ENCODE data around the gene UTP15. TPM values are rescaled to one million over a fixed set of nuclear protein-coding genes. Genes with fewer than 3 reads are reported as not detected.

Gene UTP15
- total RNA-seq, 2 experiments from 2014 or later = 22.8 to 29.9 TPM

GRCh38 chr5:73532195-73532594 lies 33.3 kb upstream of the UTP15 start:
- no peak overlapping the region for H3K4me3 ChIP-seq (ENCODE audit: low read depth, low read length, poor library complexity, severe bottlenecking)
- no peak overlapping the region for H3K4me2 ChIP-seq (ENCODE audit: low read length)
- H3K9me3 ChIP-seq (ENCODE audit: low read length) = no peaks in the 10 kb centered on the region
- H3K9me2 ChIP-seq (ENCODE audit: insufficient read depth, low read length) = no peaks in the 10 kb centered on the region
- H2AFZ ChIP-seq (ENCODE audit: low read length) = no peak overlapping the region
- no peaks in the 10 kb centered on the region for H3K79me2 ChIP-seq (ENCODE audit: insufficient read depth, low read depth, low read length)
- no TSS peak for BruUV-seq (replicated peaks)
- no peak for DNase-seq (ENCODE audit: low spot score)
- H3K36me3 ChIP-seq (ENCODE audit: insufficient read depth, low read length) = no peaks in the 10 kb centered on the region
- POLR2A ChIA-PET = no interaction called here
- H3K4me1 ChIP-seq (ENCODE audit: insufficient read depth, low read length, poor library complexity, severe bottlenecking) = no peaks in the 10 kb centered on the region
- no peaks in the 10 kb centered on the region for H4K20me1 ChIP-seq (ENCODE audit: insufficient read depth, low read length)
- CTCF ChIA-PET (ENCODE audit: unreplicated experiment) = no interaction called here
- H3K27ac ChIP-seq (ENCODE audit: low read depth, low read length, poor library complexity, severe bottlenecking) = no peak overlapping the region
- TF ChIP-seq CTCF (conservative IDR thresholded peaks at IDR 0.05; ENCODE audit: low read length) = no peak
- TF ChIP-seq EZH2phosphoT487 (IDR thresholded peaks at IDR 0.05; ENCODE audit: borderline replicate concordance, low read depth, low read length) = no peak
- intact Hi-C loops (cut with micrococcal nuclease; ENCODE audit: unreplicated experiment) = no loop called here

GRCh38 chr5:73534011-73534644 lies 31.4 kb upstream of the UTP15 start:
- Histone ChIP-seq H3K9me3 (ENCODE audit: low read length) (no peaks in the 10 kb centered on the region), H4K20me1 (ENCODE audit: insufficient read depth, low read length) (no peaks in the 10 kb centered on the region), H3K27ac (ENCODE audit: low read depth, low read length, poor library complexity, severe bottlenecking) (no peak overlapping the region), H3K9me2 (ENCODE audit: insufficient read depth, low read length) (no peaks in the 10 kb centered on the region), H3K4me1 (ENCODE audit: insufficient read depth, low read length, poor library complexity, severe bottlenecking) (no peaks in the 10 kb centered on the region), H3K4me2 (ENCODE audit: low read length) (no peak overlapping the region), H3K79me2 (ENCODE audit: insufficient read depth, low read depth, low read length) (no peaks in the 10 kb centered on the region), H3K36me3 (ENCODE audit: insufficient read depth, low read length) (no peaks in the 10 kb centered on the region), H2AFZ (ENCODE audit: low read length) (no peak overlapping the region), H3K4me3 (ENCODE audit: low read depth, low read length, poor library complexity, severe bottlenecking) (no peak overlapping the region)
- CTCF ChIA-PET (ENCODE audit: unreplicated experiment) = no interaction called here
- intact Hi-C loops (cut with micrococcal nuclease; ENCODE audit: unreplicated experiment) = no loop called here
- POLR2A ChIA-PET = interaction anchor here (1.1 kb wide), 1 partner anchor 8 kb away, joined by 3 read pairs; no protein-coding TSS in a partner anchor
- no peak for DNase-seq (ENCODE audit: low spot score)
- no TSS peak for BruUV-seq (replicated peaks)
- no peak for TF ChIP-seq EZH2phosphoT487 (IDR thresholded peaks at IDR 0.05; ENCODE audit: borderline replicate concordance, low read depth, low read length)
- no peak for TF ChIP-seq CTCF (conservative IDR thresholded peaks at IDR 0.05; ENCODE audit: low read length)

GRCh38 chr5:73534971-73535370 lies 30.6 kb upstream of the UTP15 start:
- Histone ChIP-seq H3K79me2 (ENCODE audit: insufficient read depth, low read depth, low read length) (no peaks in the 10 kb centered on the region), H3K9me2 (ENCODE audit: insufficient read depth, low read length) (no peaks in the 10 kb centered on the region), H3K4me3 (ENCODE audit: low read depth, low read length, poor library complexity, severe bottlenecking) (no peak overlapping the region), H3K27ac (ENCODE audit: low read depth, low read length, poor library complexity, severe bottlenecking) (no peak overlapping the region), H2AFZ (ENCODE audit: low read length) (no peak overlapping the region), H3K36me3 (ENCODE audit: insufficient read depth, low read length) (no peaks in the 10 kb centered on the region), H4K20me1 (ENCODE audit: insufficient read depth, low read length) (no peaks in the 10 kb centered on the region), H3K9me3 (ENCODE audit: low read length) (no peaks in the 10 kb centered on the region), H3K4me2 (ENCODE audit: low read length) (no peak overlapping the region), H3K4me1 (ENCODE audit: insufficient read depth, low read length, poor library complexity, severe bottlenecking) (no peaks in the 10 kb centered on the region)
- ChIA-PET CTCF (ENCODE audit: unreplicated experiment) (no interaction called here), POLR2A (no interaction called here)
- no TSS peak for BruUV-seq (replicated peaks)
- intact Hi-C loops (cut with micrococcal nuclease; ENCODE audit: unreplicated experiment) = loop anchor here (5.0 kb wide), 1 partner anchor 453 kb away; no protein-coding TSS in a partner anchor
- no peak for TF ChIP-seq EZH2phosphoT487 (IDR thresholded peaks at IDR 0.05; ENCODE audit: borderline replicate concordance, low read depth, low read length)
- TF ChIP-seq CTCF (conservative IDR thresholded peaks at IDR 0.05; ENCODE audit: low read length) = no peak
- no peak for DNase-seq (ENCODE audit: low spot score)

All from OCI-LY7 (cell line).